GM12874 (cell line): ENCODE measurements around the gene C21orf91.

ENCODE experiments used
- TF ChIP-seq, protein P1 (sequence below): IDR thresholded peaks from 2 replicates; pipeline ENCODE4 v1.5.1; 2011; ENCODE audit warnings: low read depth, mild to moderate bottlenecking, control low read depth, low read length, moderate library complexity; ENCODE audit not compliant: insufficient read depth

Gene C21orf91

DNA sequence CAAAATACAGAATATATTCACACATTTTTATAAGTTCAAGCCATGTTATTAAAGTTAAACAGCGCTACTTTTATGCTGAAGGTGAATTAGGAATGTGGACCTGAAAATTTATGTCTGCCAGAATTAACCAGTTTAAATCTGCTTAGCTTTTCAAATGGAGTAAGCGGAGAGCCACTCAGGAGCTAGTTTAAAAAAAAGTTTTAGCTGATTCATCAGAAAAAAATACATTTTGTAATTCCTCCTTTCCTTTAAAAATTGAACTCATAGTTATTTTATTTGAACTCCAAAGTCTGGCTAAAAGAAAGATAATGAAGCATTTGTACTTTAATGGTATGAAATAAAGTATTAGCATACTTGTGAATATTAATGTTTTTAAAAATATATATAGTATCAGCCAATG is 21.2 kb downstream of the C21orf91 start:
- TF ChIP-seq, protein P1, sequence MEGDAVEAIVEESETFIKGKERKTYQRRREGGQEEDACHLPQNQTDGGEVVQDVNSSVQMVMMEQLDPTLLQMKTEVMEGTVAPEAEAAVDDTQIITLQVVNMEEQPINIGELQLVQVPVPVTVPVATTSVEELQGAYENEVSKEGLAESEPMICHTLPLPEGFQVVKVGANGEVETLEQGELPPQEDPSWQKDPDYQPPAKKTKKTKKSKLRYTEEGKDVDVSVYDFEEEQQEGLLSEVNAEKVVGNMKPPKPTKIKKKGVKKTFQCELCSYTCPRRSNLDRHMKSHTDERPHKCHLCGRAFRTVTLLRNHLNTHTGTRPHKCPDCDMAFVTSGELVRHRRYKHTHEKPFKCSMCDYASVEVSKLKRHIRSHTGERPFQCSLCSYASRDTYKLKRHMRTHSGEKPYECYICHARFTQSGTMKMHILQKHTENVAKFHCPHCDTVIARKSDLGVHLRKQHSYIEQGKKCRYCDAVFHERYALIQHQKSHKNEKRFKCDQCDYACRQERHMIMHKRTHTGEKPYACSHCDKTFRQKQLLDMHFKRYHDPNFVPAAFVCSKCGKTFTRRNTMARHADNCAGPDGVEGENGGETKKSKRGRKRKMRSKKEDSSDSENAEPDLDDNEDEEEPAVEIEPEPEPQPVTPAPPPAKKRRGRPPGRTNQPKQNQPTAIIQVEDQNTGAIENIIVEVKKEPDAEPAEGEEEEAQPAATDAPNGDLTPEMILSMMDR: no peak

DNA sequence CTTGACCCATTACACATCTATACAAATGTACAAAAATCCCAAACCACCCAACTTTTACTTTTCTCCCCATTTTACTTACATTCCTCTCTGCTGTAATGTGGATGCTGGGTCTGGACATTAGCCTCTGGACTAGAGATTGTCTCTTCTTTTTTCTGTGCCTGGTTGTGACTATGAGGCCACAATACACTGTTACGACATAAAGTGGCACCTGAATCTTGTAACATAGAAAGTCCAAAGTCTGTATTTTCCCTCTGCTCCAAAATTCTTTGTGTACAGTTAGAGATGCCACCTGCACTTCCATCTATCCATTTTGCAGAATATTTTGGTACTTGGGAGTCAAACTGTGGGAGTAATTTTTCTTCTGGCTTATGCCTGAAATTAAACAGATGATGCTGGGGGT is 22.7 kb downstream of the C21orf91 start:
- TF ChIP-seq, protein P1: no peak

DNA sequence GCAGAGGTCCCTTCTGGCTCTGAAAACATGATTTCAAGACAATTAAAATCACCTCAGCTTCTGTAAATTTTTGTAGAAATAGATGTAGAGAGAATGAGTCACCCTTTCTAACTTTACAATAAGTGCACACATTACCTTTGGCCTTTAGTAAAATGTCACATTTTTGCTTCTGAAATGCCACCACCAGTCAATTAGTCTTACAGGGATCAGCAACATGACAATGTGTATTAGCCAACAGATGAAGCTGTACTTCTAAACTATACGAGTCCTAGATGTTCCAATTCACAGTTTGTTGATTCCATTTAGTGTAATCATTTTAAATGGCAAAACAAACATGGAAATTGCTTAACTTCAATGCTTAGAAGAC is 23.1 kb downstream of the C21orf91 start:
- TF ChIP-seq, protein P1: no peak

DNA sequence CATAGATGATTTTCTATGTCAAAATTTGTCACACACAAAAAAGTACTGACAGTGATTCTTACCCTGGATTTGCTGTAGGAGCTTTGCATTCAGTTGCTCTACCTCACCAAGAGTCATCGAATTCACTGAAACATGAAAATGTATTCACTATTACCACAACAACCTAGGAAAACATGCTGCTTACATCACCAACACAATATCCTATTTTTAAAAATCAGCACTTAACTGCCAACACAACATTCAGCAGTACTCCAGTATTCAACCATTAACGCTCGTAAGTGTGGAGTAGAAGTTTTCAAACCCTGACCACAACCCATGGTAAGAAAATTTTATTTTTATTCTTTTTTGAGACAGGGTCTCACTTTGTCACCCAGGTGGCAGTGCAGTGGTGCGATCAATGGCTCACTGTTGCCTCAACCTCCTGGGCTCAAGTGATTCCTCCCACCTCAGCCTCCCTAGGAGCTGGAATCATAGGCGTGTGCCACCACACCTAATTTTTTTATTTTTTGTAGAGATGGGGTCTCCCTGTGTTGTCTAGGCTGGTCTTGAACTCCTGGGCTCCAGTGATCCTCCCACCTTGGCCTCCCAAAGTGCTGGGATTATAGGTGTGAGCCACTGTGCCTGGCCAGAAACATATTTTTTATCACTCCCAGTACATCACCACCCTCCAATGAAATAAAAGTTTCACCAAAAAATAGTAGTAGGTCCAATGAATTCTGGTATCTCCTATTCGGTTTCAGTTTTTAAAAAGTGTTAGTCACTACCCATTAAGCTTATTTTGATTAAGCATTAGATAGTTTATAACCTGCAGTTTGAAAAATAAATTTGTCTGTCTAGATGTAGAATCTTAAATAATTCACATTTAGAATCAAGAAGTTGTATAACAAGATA is 23.8 kb downstream of the C21orf91 start:
- TF ChIP-seq, protein P1: no peak

DNA sequence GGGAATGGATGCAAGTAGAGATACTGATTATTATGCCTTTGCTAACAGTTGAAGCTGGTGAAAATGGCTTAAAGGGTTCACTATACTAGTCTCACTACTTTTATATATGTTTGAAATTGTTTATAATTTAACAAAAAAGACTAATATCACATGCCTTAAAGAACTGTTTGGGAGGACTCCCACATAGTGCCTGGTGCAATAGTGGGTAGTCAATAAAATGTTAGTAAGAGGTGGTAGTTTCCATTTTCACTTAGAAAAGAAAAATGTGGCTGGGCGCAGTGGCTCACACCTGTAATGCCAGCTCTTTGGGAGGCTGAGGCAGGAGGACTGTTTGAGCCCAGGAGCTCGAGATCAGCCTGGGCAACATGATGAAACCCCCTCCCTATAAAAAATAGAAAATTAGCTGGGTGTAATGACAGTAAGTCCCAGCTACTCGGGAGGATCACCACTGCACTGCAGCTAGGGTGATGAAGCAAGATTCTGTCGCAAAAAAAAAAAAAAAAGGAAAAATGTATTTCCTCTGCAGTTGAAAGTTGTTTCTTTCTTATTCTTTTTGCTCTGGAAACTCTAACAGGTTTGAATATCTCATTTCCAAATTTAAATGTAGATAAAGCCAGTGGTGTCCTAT is 24.5 kb downstream of the C21orf91 start:
- TF ChIP-seq, protein P1: no peak

DNA sequence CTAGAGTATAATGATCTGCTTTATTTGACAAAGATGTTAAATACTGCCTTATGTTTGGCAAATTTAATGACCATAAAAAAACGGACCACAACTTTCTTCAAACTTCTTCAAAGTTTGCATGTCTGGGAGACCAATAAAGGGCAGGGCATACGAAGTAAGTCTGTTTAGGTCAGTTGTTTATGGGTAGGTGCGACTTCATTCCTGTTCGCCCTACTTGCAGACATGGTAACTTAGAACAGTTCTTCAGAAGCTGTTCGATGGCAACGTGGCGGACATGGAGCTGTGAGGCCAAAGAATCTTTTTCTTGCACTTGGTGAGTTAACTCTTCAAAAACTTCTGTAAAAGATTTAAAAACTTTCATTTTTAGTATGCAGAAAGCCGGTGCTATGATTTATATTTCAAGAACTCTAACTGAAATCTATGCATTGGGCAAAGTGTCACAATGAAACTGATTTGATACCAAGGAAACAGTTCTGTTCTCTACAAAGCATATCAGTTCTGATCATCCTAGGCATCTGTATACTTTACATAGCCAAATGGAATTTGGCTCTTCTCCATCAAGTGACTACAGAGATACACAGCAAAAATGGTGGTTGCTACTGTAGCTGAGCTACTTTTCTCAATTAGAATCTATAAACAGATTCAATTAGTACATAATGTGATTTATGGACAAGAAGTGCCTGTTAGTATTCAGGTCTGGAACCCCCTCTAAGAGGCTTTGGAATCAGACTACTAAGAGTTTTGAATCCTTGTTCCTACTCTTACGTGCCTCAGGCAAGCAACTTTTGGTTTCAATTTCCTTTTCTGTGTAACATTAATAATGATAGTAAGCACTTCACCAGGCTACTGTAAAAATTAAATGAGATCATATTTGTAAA is 25.7 kb downstream of the C21orf91 start:
- TF ChIP-seq, protein P1: no peak

DNA sequence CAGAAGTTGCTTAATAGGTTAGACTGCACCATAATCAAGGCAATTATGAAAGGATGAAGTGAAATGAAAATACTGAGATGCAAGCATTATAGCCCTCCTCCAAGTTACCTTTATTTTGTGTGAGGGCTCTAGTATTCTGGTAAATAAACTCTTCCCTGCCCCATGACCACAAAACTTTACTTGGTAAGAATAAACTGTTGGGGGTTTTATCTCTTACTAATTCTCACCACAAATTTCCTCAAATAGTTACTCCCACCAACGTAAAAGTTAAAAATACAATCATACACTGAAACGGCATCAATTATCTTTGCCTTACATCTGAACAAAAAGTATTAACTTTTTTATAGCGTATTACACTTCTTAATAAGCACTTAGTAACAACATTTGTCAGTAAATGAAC is 29.5 kb downstream of the C21orf91 start:
- TF ChIP-seq, protein P1: no peak
